ENCODE measurements around the gene ARID1A.

- TF ChIP-seq CTCF (IDR thresholded peaks at IDR 0.05; ENCODE audit: low read length) (no peak), EZH2 (IDR thresholded peaks at IDR 0.05; ENCODE audit: borderline replicate concordance, low read length) (no peak)
These were observed 53.6 kb downstream of the ARID1A start for GRCh38 chr1:26749458-26749857.

All from OCI-LY1 (cell line).